HG02981 (cell line): Measurements from ENCODE around the gene SAA2.
A peak's percentile ranks its signal among the peaks of the same experiment; 100 is the strongest.
"Not testable (repeated sequence)": the region's sequence is repeated elsewhere in the genome, so short reads cannot be mapped to it uniquely, and the experiment has no call there.

ENCODE experiments used
- ATAC-seq: cut with Tn5 transposase; IDR thresholded peaks from one replicate; pipeline ENCODE4 v1.9.1; 2021; ENCODE audit warnings: mild to moderate bottlenecking, moderate library complexity; ENCODE audit not compliant: unreplicated experiment

Gene SAA2

DNA sequence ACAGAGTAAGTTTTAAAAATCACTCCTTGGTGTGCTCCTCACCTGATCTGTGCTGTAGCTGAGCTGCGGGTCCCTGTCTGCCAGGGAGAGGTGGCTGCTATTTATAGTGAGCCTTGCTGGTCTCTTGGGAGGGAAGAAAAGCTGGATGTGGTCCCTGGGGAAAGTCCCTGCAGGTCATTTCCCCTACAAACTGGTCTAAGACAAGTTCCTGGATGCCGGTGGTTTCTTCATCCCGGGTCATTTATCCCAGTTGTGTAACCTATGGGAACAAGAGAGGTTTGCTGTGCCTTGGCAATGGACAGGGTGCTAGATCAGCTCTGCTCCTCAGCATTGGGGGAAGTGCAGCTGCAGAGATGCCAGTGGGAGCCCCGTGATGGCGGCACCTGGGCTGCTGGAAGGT is at the start of gene SAA2:
SAA2 (minus strand) TSS at position 108 of the 400 bp plus-strand sequence. CDS start 657 bp downstream, outside the sequence.
- no peak for ATAC-seq

DNA sequence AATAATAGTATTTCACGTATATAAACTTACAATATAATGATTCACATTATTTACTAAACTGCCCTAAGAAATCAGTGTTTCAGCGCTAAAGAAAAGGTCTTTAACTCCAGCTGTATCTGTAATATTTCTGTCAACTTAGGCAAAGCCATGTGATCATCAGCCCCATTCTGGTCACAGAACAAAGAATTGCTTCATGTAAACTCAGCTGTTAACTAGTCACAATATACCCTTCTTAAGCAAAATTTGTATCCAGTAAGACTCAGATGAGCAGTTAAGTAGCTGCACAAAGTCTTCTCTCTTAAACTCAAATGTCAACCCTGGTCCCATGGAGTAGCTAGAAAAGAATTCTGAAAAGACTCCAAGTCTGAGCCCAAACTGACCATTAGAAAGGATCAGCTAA is 46.8 kb upstream of the SAA2 start:
- ATAC-seq = no peak

GRCh38 chr11:18294862-18295261 is 46.4 kb upstream of the SAA2 start:
- ATAC-seq = no peak

DNA sequence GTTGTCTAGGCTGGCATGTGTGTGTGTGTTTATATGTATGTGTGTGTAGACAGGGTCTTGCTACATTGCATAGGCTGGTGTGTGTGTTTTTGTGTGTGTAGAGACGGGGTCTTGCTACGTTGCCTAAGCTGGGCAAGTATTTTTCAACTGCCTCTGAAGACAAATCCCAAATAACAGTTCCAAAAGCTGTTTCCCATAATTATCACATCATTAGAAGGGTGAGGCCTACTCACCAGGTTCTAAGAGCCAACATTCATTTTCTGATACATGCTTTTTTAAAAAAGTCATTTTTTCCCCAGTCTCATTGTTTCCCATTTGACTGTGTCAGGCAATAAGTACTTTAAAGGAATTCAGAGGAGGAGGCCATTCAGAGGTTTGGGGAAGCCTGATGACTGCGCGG is 40.4 kb upstream of the SAA2 start:
- ATAC-seq = no peak

DNA sequence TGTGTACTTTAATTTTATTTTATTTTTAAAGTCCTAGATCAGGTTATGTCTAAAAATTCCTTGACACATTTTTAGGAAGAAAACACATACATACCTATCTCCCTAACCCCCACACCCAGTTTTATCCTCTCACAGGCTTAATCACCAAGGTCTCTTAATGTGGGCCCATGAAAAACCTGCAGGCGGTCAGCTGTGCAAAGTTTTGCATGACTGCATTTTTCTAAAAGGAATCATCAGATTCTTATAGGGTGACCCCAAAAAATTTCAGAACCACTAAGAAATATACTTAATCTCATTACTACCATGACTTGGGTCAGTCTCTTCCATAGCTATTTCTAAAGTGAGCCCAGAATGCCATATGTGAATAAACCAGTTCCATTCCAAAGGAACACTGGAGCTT is 37.4 kb upstream of the SAA2 start:
- ATAC-seq = no peak

DNA sequence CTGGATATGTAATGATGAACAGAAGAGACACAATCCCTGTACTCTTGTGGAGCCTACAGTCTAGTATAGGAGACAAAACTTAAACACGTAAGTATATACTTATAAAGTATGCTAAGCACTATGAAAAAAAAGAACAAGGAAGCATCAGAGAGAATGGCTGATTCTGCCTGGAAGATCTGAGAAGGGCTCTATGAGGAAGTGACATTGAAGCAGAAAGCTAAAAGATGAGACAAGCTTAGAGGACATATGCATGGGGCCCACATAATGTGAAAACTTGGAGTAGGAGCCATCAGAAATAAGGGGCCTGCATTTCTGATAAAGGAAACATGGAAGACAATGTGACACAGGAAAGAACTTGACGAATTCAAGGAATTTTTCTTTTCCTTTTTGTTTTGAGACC is 34.2 kb upstream of the SAA2 start:
- ATAC-seq = no peak

DNA sequence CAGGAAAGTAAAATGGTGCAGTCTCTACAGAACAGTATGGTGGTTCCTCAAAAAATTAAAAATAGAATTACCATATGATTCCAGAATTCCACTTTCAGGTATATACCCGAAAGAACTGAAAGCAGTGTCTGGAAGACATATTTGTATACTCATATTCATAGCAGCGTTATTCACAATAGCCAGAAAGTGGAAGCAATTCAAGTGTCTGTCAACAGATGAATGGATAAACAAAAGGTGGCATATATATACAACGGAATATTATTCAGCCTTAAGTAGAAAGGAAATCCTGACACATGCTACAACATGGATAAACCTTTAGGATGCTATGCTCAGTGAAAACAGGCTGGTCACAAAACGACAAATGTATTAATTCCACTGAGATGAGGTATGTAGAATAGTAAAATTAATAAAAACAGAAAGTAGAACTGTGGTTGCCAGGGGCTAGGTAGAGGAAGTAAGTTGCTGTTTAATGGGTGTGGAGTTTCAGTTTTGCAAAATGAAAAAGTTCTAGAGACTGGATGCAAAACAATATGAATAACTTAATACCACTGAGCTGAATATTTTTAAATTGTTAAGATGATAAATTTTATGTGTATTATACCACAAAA is 32.1 kb upstream of the SAA2 start:
- peak; percentile 91 for ATAC-seq

- no peak for ATAC-seq
Observed at GRCh38 chr11:18277565-18278271, 29.2 kb upstream of the SAA2 start.

DNA sequence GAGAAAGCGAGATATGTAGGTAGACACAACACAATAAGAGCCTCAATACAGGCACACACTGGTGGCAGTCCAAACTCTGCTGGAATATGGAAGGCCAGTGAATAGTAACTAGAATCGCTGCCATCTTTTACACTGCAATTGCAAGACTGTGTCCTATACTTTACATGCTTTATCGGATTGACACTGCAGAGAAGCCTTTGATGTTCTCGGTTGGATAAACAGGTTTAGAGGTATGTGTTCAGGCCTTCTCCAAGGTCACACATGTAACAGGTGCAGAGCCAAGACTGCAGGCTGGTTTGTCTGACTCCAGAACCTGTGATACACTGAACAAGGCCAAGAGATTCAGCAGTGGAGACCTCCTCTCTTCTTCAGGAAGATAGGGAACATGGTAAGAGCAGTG is 22.7 kb upstream of the SAA2 start:
- ATAC-seq = no peak

DNA sequence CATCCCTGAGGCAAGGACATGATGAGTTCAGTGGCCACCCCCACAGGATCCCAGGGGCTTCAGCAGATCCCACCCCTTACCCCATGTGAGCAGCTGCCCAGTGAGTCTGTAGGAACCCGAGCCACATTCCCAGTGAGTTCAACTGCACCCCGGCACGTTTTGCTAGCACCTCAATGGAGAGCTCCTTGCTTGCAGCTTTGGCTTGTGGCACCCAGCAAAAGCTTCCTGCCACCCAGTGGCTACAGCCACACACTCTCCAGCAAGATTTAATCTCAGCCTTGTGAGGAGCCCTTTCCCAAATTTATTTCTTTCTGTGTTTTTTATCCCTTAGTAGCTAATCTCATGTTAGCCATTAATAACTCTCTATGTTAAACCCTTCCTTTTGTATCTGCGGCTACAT is 21.6 kb upstream of the SAA2 start:
- ATAC-seq = no peak

DNA sequence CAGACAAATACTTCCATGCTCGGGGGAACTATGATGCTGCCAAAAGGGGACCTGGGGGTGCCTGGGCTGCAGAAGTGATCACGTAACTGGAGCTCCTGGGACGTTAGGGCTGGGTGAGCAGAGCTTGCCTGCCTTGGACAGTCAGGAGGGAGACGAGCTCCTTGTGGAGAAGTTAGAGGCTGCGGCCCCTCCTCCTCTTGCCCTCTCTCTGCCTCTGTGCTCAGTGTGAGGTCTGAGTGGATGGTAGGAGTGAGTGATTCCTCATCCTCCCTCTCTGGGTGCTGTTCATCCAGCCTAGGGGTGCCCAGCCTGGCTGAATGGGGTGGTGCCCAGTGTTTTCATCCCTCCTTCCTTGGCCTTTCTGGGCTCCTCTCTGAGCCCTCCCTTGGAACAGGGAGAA is 20.8 kb upstream of the SAA2 start:
- ATAC-seq = not testable (repeated sequence)

DNA sequence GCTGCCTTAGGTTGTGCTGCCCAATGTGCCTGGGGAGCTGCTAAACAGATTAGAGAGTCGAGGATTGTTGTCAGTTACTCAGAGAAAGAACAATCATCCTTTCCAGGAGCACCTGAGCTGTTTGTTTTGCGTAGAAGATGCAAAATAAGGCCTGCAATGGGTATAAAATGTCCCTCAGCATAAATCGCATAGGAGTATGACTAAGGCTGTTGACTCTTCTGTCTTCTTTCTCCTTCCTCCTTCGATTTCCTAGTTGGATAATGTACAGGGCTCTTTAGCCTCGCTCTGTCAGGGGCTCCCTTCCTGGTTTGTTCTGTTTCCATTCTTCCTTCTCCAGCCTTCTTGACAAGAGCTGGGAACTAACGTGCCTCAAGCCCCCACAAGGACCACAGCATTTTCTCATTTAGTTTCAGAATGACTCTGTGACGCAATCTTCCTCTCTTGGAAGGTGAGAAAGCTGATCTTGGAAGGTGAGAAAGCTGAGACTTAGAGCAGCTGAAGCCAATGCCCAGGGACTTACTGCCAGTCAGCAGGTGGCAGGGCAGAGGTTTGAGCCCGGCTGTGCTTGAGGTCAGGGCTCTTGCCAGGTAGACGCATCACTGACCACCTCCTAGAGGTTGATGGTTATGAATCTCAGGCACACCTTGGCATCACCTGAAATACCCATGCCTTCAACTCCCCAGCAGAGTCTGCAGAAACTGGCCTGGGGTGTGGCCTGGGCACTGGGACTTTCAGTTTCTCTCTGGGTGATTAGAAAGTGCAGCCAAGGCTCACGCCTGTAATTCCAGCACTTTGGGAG is 19.1 kb upstream of the SAA2 start:
- peak; percentile 65 for ATAC-seq

DNA sequence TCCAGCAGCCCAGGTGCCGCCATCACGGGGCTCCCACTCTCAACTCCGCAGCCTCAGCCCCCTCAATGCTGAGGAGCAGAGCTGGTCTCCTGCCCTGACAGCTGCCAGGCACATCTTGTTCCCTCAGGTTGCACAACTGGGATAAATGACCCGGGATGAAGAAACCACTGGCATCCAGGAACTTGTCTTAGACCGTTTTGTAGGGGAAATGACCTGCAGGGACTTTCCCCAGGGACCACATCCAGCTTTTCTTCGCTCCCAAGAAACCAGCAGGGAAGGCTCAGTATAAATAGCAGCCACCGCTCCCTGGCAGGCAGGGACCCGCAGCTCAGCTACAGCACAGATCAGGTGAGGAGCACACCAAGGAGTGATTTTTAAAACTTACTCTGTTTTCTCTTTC is 17.5 kb upstream of the SAA2 start, which contains the start of gene SAA1:
SAA1 (plus strand) TSS at position 316 of the 400 bp plus-strand sequence. CDS start 624 bp downstream, outside the sequence.
- no peak for ATAC-seq

DNA sequence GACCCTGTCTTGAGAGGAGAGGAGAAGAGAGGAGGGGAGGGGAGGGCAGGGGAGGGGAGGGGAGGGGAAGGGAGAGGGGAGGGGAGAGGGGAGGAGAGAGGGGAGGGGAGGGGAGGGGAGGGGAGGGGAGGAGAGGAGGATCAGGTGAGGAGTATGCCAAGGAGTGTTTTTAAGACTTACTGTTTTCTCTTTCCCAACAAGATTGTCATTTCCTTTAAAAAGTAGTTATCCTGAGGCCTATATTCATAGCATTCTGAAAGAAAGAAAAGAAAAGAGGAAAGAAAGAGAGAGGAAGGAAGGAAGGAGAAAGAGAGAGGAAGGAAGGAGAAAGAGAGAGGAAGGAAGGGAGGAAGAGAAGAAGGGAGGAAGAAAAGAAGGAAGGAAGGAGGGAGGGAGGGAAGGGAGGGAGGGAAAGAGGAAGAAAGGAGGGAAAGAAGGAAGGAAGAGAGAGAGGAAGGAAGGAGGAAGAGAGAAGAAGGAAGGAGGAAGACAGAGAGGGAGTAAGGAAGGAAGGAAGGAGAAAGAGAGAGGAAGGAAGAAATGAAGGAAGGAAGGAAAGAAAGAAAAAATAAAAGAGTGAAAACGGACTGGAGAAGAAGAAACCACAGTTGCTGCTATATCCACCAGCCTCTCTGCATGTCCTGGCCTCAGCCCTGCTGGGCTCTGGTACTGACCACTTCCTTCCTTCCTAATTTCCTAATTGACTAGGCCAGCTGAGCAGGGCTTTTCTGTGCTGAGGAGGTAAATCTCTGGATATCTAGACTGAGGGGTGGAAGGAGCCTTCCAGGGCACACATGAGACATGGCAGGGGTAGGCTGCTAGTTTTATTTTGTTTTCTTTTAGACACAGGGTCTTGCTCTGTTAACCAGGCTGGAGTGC is 16.4 kb upstream of the SAA2 start:
- no peak for ATAC-seq

- peak; percentile 36 for ATAC-seq
Observed at GRCh38 chr11:18264035-18264434, 15.6 kb upstream of the SAA2 start.

- ATAC-seq = not testable (repeated sequence)
Observed at GRCh38 chr11:18262681-18263350, 14.3 kb upstream of the SAA2 start.

DNA sequence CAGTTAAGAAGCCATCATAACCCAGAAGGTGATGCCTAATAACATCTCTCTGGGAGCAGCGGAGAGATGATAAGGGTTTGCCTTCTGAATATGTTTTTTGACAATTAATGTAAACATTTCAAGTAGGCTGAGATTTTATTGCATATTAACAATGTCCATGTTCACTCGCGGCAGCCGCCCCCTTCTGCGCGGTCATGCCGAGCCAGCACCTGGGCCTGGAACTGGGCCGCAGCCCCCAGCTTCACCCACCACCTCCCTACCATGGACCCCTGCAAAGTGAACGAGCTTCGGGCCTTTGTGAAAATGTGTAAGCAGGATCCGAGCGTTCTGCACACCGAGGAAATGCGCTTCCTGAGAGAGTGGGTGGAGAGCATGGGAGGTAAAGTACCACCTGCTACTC is 13.3 kb upstream of the SAA2 start:
- no peak for ATAC-seq

DNA sequence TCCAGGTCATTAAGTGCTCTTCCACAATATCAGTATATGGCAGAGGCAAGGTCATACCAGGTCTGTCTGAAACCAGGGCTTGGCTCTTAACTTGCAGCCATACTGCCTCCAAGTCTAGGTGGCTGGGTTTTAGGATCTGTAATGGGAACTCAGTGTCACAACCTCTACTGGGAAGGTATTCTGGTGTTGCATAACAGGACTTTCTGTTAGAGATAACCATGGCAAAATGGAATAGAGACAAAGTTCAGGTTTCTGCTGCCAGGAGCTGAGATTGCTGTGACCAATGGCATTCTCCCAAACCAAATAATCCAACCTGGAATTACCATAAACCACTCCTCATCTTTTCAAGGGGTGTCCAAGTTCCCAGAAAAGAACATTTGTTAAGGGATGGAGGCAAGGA is 10.8 kb upstream of the SAA2 start:
- no peak for ATAC-seq

DNA sequence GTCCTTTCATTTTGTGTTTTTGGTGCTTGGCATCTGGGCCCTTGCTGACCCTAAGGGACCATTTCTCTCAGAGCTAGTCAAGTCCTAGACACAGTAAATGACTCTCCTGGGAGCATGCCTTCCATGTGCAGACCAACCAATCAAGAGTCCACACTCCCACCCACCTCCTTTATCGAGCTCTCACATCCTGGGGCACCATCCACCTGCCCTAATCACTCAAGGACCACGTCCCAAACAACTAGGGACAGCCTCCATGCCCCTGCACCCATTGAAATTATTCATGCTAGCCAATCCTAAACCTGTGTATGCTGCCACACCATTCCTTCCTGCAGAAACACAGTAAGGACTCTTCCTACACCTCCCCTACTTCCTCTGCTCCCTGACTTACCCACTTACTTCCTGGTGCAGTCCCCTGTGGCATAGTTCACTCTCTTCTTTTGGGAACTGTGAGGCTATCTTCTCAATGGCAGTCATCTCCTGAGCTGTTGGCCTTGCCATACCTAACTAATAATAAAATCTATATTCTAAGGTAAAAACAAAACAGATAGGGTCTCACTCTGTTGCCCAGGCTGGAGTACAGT is 6.4 kb upstream of the SAA2 start:
- no peak for ATAC-seq

GRCh38 chr11:18253778-18254338 is 5.4 kb upstream of the SAA2 start:
- no peak for ATAC-seq
